ENCODE data around the gene DBH.

Gene DBH

DNA sequence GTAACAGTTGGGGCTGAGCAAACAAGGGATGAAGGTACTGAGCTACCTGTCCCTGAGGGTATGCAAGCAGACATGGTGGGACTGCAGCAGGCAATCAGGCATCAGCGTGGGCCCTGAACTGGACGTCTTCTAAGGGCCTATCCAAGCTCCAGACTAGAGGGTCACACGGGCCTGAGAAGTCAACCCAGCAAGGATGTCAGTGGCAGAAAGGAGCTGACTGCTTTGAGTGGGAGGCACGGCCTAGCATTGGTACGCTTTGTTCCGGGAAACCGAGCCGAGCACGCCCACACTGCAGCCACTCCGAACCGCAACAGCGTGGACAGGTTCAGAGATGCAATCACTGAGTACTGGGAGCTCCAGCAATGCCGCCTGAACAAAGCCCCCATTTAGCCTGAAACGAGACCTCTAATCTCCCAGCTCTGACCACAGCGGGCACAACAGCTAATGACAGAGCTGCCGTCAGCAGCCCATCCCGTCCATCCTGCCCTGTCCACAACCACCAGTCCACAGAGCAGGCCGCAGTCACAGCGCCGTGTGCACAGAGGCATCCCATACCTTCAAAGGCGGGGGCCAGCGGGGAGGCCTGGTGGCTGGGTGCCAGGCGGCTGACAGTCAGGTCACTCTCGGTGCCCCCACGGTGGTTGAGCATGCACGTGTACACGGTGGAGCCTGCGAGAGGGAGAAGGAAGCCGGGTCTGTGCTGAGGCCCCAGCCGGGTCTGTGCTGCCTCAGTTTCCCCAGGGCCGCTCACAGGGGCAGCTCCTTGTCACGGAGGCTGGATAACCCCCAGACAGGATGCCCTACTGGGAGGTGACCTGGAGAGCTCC lies 57.8 kb downstream of the DBH start:
- Histone ChIP-seq H3F3A (ENCODE audit: insufficient read depth) (no peaks in the 10 kb centered on the region), H3K4me2 (ENCODE audit: low read depth, low read length, poor library complexity, severe bottlenecking) (no peak overlapping the region), H3K4me3 (ENCODE audit: insufficient read depth, low read length, poor library complexity, severe bottlenecking) (no peak overlapping the region), H3K27ac (ENCODE audit: low read depth, low read length) (no peak overlapping the region), H3K36me3 (ENCODE audit: low read length) (no peaks in the 10 kb centered on the region), H4K20me1 (ENCODE audit: low read depth, low read length) (no peaks in the 10 kb centered on the region), H3K9me3 (ENCODE audit: insufficient read depth, low read length) (no peaks in the 10 kb centered on the region), H3K79me2 (ENCODE audit: insufficient read depth, low read length) (no peaks in the 10 kb centered on the region), H3K9me2 (replicated peaks; ENCODE audit: insufficient read depth, low read length) (no peaks in the 10 kb centered on the region), H3K9ac (ENCODE audit: low read length) (no peak overlapping the region), H2AFZ (ENCODE audit: low read depth, low read length, severe bottlenecking) (no peak overlapping the region), H3K27me3 (ENCODE audit: low read length) (no peaks in the 10 kb centered on the region)
- TF ChIP-seq, protein P1, sequence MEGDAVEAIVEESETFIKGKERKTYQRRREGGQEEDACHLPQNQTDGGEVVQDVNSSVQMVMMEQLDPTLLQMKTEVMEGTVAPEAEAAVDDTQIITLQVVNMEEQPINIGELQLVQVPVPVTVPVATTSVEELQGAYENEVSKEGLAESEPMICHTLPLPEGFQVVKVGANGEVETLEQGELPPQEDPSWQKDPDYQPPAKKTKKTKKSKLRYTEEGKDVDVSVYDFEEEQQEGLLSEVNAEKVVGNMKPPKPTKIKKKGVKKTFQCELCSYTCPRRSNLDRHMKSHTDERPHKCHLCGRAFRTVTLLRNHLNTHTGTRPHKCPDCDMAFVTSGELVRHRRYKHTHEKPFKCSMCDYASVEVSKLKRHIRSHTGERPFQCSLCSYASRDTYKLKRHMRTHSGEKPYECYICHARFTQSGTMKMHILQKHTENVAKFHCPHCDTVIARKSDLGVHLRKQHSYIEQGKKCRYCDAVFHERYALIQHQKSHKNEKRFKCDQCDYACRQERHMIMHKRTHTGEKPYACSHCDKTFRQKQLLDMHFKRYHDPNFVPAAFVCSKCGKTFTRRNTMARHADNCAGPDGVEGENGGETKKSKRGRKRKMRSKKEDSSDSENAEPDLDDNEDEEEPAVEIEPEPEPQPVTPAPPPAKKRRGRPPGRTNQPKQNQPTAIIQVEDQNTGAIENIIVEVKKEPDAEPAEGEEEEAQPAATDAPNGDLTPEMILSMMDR (IDR thresholded peaks at IDR 0.05; ENCODE audit: insufficient read depth, low read length, poor library complexity, severe bottlenecking): no peak
- TF ChIP-seq EZH2phosphoT487 (conservative IDR thresholded peaks at IDR 0.05; ENCODE audit: low read length): no peak

- Histone ChIP-seq H3K36me3 (ENCODE audit: low read length) (no peaks in the 10 kb centered on the region), H4K20me1 (ENCODE audit: low read depth, low read length) (no peaks in the 10 kb centered on the region), H3K4me2 (ENCODE audit: low read depth, low read length, poor library complexity, severe bottlenecking) (no peak overlapping the region), H3F3A (ENCODE audit: insufficient read depth) (no peaks in the 10 kb centered on the region), H3K27me3 (ENCODE audit: low read length) (no peaks in the 10 kb centered on the region), H3K9me3 (ENCODE audit: insufficient read depth, low read length) (no peaks in the 10 kb centered on the region), H3K9me2 (replicated peaks; ENCODE audit: insufficient read depth, low read length) (no peaks in the 10 kb centered on the region), H3K27ac (ENCODE audit: low read depth, low read length) (no peak overlapping the region), H3K9ac (ENCODE audit: low read length) (no peak overlapping the region), H3K4me3 (ENCODE audit: insufficient read depth, low read length, poor library complexity, severe bottlenecking) (no peak overlapping the region), H2AFZ (ENCODE audit: low read depth, low read length, severe bottlenecking) (no peak overlapping the region), H3K79me2 (ENCODE audit: insufficient read depth, low read length) (no peaks in the 10 kb centered on the region)
- TF ChIP-seq EZH2phosphoT487 (conservative IDR thresholded peaks at IDR 0.05; ENCODE audit: low read length): no peak
- TF ChIP-seq, protein P1 (IDR thresholded peaks at IDR 0.05; ENCODE audit: insufficient read depth, low read length, poor library complexity, severe bottlenecking): no peak
Measured at GRCh38 chr9:133694686-133695085, 58.5 kb downstream of the DBH start.

- H3K4me2 ChIP-seq (ENCODE audit: low read depth, low read length, poor library complexity, severe bottlenecking): no peak overlapping the region
- no peaks in the 10 kb centered on the region for H3K9me3 ChIP-seq (ENCODE audit: insufficient read depth, low read length)
- TF ChIP-seq EZH2phosphoT487 (conservative IDR thresholded peaks at IDR 0.05; ENCODE audit: low read length): no peak
- TF ChIP-seq, protein P1 (IDR thresholded peaks at IDR 0.05; ENCODE audit: insufficient read depth, low read length, poor library complexity, severe bottlenecking): no peak
- H3K9me2 ChIP-seq (replicated peaks; ENCODE audit: insufficient read depth, low read length): no peaks in the 10 kb centered on the region
- no peak overlapping the region for H2AFZ ChIP-seq (ENCODE audit: low read depth, low read length, severe bottlenecking)
- H3K36me3 ChIP-seq (ENCODE audit: low read length): no peaks in the 10 kb centered on the region
- no peaks in the 10 kb centered on the region for H4K20me1 ChIP-seq (ENCODE audit: low read depth, low read length)
- no peak overlapping the region for H3K27ac ChIP-seq (ENCODE audit: low read depth, low read length)
- no peak overlapping the region for H3K4me3 ChIP-seq (ENCODE audit: insufficient read depth, low read length, poor library complexity, severe bottlenecking)
- H3K79me2 ChIP-seq (ENCODE audit: insufficient read depth, low read length): no peaks in the 10 kb centered on the region
- H3K27me3 ChIP-seq (ENCODE audit: low read length): no peaks in the 10 kb centered on the region
- H3F3A ChIP-seq (ENCODE audit: insufficient read depth): no peaks in the 10 kb centered on the region
- H3K9ac ChIP-seq (ENCODE audit: low read length): no peak overlapping the region
Measured at GRCh38 chr9:133696071-133696472, 59.9 kb downstream of the DBH start.
